Activated T-helper 17 cell treated with anti-CD3 and anti-CD28 coated beads, Interleukin-2, amount 50 U/mL, for 72 hours (primary cell): ENCODE data around the gene TMEM14A. TPM values are rescaled to one million over a fixed set of nuclear protein-coding genes. Genes with fewer than 3 reads are reported as not detected.
"Not testable (repeated sequence)": the region's sequence is repeated elsewhere in the genome, so short reads cannot be mapped to it uniquely, and the experiment has no call there.

Experiments
- ATAC-seq: fragments of 150-1000 bp; cut with Tn5 transposase; replicated peaks from 2 replicates; pipeline ENCODE4 v1.10.0; 2021; ENCODE audit warnings: mild to moderate bottlenecking, moderate library complexity
- H3K27ac Mint-ChIP-seq: one replicate; pipeline ENCODE4 v1.8.0; 2022; ENCODE audit warnings: mixed read lengths
- H3K27me3 Mint-ChIP-seq: one replicate; pipeline ENCODE4 v1.8.0; 2022; ENCODE audit warnings: mixed read lengths
- H3K36me3 Mint-ChIP-seq: one replicate; pipeline ENCODE4 v1.8.0; 2022; ENCODE audit warnings: low read depth, mild to moderate bottlenecking, mixed read lengths
- H3K4me1 Mint-ChIP-seq: one replicate; pipeline ENCODE4 v1.8.0; 2022; ENCODE audit warnings: mixed read lengths
- H3K4me3 Mint-ChIP-seq: one replicate; pipeline ENCODE4 v1.8.0; 2022; ENCODE audit warnings: mild to moderate bottlenecking, mixed read lengths
- H3K9me3 Mint-ChIP-seq: one replicate; pipeline ENCODE4 v1.8.0; 2022; ENCODE audit warnings: mixed read lengths
- total RNA-seq, 2 donors: library from RNA; stranded (reverse); gene quantifications; one replicate each; pipeline ENCODE4 v1.2.3, GENCODE V29; 2022

Gene TMEM14A
- total RNA-seq, 2 donors from 2014 or later = 14.1 to 20.3 TPM

GRCh38 chr6:52696418-52696817 lies 25.5 kb downstream of the TMEM14A start:
- H3K9me3 Mint-ChIP-seq = no peaks in the 10 kb centered on the region
- H3K27ac Mint-ChIP-seq = no peak overlapping the region
- H3K36me3 Mint-ChIP-seq = no peaks in the 10 kb centered on the region
- H3K4me1 Mint-ChIP-seq = no peaks in the 10 kb centered on the region
- H3K27me3 Mint-ChIP-seq = peaks cover 3% of the 10 kb centered on the region
- no peak for ATAC-seq
- H3K4me3 Mint-ChIP-seq = no peak overlapping the region

- H3K36me3 Mint-ChIP-seq = no peaks in the 10 kb centered on the region
- H3K4me3 Mint-ChIP-seq = no peak overlapping the region
- ATAC-seq = no peak
- peaks cover 3% of the 10 kb centered on the region for H3K27me3 Mint-ChIP-seq
- H3K9me3 Mint-ChIP-seq = no peaks in the 10 kb centered on the region
- no peak overlapping the region for H3K27ac Mint-ChIP-seq
- no peaks in the 10 kb centered on the region for H3K4me1 Mint-ChIP-seq
These were observed 27.0 kb downstream of the TMEM14A start for GRCh38 chr6:52697903-52698302.

GRCh38 chr6:52704060-52704459 lies 33.1 kb downstream of the TMEM14A start:
- Mint-ChIP-seq H3K27ac (no peak overlapping the region), H3K4me1 (no peaks in the 10 kb centered on the region), H3K27me3 (peaks cover 4% of the 10 kb centered on the region), H3K36me3 (no peaks in the 10 kb centered on the region), H3K4me3 (no peak overlapping the region), H3K9me3 (no peaks in the 10 kb centered on the region)
- ATAC-seq = no peak

- not testable (repeated sequence) for H3K4me3 Mint-ChIP-seq, H3K36me3 Mint-ChIP-seq, H3K27me3 Mint-ChIP-seq, H3K9me3 Mint-ChIP-seq, H3K27ac Mint-ChIP-seq, H3K4me1 Mint-ChIP-seq, ATAC-seq
These were observed 34.0 kb downstream of the TMEM14A start for GRCh38 chr6:52704781-52705502.

DNA sequence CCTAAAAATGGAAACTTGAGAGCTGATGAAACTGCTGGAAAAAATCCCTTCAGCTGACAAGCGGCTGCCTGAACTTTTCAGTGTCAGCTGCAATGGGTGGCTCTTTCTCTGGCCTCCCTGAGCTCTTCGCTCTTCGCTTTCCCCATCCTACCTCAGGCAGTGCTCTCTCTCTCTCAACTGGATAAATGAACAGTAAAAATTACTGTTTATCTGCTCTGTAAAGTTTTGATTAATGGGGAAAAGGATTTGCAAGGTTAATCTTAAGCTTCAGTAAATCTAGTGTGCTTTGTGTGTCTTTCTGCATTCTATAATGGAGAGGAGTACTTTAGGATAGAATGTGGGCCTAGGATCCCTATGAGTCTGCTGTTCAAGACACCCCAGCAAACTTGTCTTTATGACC lies 35.1 kb downstream of the TMEM14A start:
- H3K27me3 Mint-ChIP-seq = peaks cover 4% of the 10 kb centered on the region
- no peak for ATAC-seq
- H3K9me3 Mint-ChIP-seq = no peaks in the 10 kb centered on the region
- no peaks in the 10 kb centered on the region for H3K36me3 Mint-ChIP-seq
- H3K4me1 Mint-ChIP-seq = no peaks in the 10 kb centered on the region
- H3K4me3 Mint-ChIP-seq = no peak overlapping the region
- no peak overlapping the region for H3K27ac Mint-ChIP-seq

DNA sequence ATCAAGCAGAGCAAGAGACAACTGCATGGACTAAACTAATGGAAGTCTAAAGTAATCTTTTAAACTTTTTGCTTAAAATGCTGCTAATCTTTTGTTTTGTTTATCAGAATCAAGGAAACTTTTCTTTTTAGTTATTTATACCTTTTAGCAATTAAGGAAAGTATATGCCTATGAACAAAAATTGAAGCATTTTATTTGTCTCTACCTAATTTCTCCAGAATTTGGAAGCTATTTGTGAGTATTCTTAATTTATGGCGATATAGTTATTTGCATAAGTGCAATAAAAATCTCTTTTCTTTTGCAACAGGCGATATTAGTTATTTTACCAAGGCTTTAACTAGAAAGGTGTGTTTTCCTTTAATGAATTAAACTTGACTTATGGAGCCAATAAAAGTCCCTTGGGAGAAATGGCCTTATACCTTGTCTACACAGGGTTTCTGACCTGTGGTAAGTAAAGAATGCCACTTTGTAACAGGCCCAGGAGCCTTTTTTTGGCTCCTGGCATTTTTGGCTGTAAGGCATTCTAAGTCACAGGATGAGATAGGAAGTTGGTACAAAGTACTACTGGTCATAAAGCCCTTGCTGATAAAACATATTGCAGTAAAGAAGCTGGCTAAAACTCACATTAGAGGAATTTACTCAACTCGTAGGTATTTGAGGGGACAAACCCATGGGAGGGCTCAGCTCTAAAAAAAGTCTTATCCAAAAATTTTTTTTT lies 37.2 kb downstream of the TMEM14A start:
- H3K4me3 Mint-ChIP-seq = no peak overlapping the region
- ATAC-seq = no peak
- H3K27ac Mint-ChIP-seq = no peak overlapping the region
- no peaks in the 10 kb centered on the region for H3K9me3 Mint-ChIP-seq
- peaks cover 4% of the 10 kb centered on the region for H3K27me3 Mint-ChIP-seq
- no peaks in the 10 kb centered on the region for H3K36me3 Mint-ChIP-seq
- no peaks in the 10 kb centered on the region for H3K4me1 Mint-ChIP-seq

DNA sequence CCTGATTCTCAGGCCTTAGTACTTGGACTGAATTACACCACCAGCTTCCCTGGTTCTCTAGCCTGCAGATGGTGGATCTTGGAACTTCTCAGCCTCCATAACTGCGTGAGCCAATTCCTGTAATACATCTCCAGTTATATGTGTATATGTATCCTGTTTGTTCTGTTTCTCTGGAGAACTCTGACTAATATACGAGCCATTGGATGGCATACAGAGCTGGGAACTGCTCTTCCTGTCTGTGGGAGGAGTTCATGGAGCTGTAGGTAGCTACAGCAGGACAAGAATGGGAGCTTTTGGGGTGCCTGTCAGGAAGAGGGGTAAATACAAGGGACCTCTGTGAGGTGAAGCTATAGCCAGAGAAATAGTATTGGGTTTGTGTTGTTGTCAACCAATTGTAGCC lies 41.2 kb downstream of the TMEM14A start:
- no peaks in the 10 kb centered on the region for H3K4me1 Mint-ChIP-seq
- no peak overlapping the region for H3K27ac Mint-ChIP-seq
- no peak overlapping the region for H3K4me3 Mint-ChIP-seq
- ATAC-seq = no peak
- peaks cover 8% of the 10 kb centered on the region for H3K27me3 Mint-ChIP-seq
- H3K9me3 Mint-ChIP-seq = no peaks in the 10 kb centered on the region
- H3K36me3 Mint-ChIP-seq = no peaks in the 10 kb centered on the region

DNA sequence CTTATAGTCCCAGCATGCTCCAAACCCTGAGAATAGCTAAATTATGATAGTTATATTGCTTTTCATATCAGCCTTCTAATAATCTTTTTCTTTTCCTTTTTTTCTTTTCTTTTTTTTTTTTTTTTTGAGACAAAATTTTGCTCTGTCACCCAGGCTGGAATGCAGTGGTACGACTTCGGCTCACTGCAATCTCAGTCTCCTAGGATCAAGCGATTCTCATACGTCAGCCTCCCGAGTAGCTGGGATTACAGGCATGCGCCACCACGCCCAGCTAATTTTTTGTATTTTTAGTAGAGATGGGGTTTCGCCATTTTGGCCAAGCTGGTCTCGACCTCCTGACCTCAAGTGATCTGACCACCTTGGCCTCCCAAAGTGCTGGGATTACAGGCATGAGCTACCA lies 43.8 kb downstream of the TMEM14A start:
- H3K27me3 Mint-ChIP-seq, H3K9me3 Mint-ChIP-seq, ATAC-seq, H3K4me3 Mint-ChIP-seq, H3K36me3 Mint-ChIP-seq, H3K27ac Mint-ChIP-seq, H3K4me1 Mint-ChIP-seq: not testable (repeated sequence)

DNA sequence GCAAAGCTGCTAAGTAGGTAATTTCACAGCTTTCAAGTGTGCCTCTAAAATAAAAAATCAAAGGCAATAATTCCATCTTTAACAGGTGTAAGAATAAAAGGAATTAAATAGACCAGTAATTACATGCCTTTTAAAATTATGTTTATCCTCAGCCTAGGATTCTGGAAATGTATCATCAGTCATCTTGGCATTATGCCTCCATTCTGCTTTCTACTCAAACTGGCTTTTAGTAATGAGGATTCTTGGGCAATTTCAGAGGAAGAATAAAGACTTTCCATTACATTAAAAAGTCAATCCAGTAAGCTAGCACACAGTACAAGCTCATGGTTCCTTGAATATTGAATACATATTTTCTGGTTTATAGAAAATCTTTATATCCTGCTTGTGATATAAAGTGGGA lies 47.6 kb downstream of the TMEM14A start:
- Mint-ChIP-seq H3K4me1 (no peaks in the 10 kb centered on the region), H3K27ac (no peak overlapping the region), H3K9me3 (no peaks in the 10 kb centered on the region), H3K27me3 (peaks cover 7% of the 10 kb centered on the region), H3K36me3 (no peaks in the 10 kb centered on the region), H3K4me3 (no peak overlapping the region)
- no peak for ATAC-seq

GRCh38 chr6:52720321-52720720 lies 49.4 kb downstream of the TMEM14A start:
- Mint-ChIP-seq H3K27ac (no peak overlapping the region), H3K9me3 (no peaks in the 10 kb centered on the region), H3K4me3 (no peak overlapping the region), H3K27me3 (peaks cover 7% of the 10 kb centered on the region), H3K36me3 (no peaks in the 10 kb centered on the region), H3K4me1 (no peaks in the 10 kb centered on the region)
- ATAC-seq = no peak

DNA sequence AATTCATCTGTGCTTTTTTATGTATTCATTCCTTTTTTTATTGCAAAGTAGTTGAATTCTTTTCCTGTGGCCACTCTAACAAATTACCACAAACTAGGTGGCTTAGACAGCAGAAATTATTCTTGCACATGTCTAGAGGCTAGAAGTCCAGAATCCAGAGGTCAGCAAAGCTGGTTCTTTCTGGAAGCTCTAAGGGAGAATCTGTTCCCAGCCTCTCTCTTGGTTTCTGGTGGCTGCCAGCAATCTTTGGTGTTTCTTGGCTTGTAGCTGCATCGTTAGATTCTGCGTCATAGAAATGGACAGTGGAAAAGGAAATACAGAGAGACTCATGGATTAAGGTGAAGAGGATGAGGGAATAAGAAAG lies 53.1 kb downstream of the TMEM14A start:
- no peaks in the 10 kb centered on the region for H3K36me3 Mint-ChIP-seq
- no peaks in the 10 kb centered on the region for H3K4me1 Mint-ChIP-seq
- no peaks in the 10 kb centered on the region for H3K9me3 Mint-ChIP-seq
- ATAC-seq = no peak
- H3K4me3 Mint-ChIP-seq = no peak overlapping the region
- no peaks in the 10 kb centered on the region for H3K27me3 Mint-ChIP-seq
- H3K27ac Mint-ChIP-seq = no peak overlapping the region

GRCh38 chr6:52724406-52725121 lies 53.7 kb downstream of the TMEM14A start:
- Mint-ChIP-seq H3K4me3 (no peak overlapping the region), H3K27me3 (no peaks in the 10 kb centered on the region), H3K27ac (no peak overlapping the region), H3K4me1 (no peaks in the 10 kb centered on the region), H3K36me3 (no peaks in the 10 kb centered on the region), H3K9me3 (no peaks in the 10 kb centered on the region)
- ATAC-seq = peak; percentile 86

GRCh38 chr6:52725143-52725534 lies 54.2 kb downstream of the TMEM14A start:
- no peaks in the 10 kb centered on the region for H3K36me3 Mint-ChIP-seq
- H3K4me3 Mint-ChIP-seq = no peak overlapping the region
- no peaks in the 10 kb centered on the region for H3K9me3 Mint-ChIP-seq
- H3K27me3 Mint-ChIP-seq = no peaks in the 10 kb centered on the region
- H3K27ac Mint-ChIP-seq = no peak overlapping the region
- no peak for ATAC-seq
- no peaks in the 10 kb centered on the region for H3K4me1 Mint-ChIP-seq

DNA sequence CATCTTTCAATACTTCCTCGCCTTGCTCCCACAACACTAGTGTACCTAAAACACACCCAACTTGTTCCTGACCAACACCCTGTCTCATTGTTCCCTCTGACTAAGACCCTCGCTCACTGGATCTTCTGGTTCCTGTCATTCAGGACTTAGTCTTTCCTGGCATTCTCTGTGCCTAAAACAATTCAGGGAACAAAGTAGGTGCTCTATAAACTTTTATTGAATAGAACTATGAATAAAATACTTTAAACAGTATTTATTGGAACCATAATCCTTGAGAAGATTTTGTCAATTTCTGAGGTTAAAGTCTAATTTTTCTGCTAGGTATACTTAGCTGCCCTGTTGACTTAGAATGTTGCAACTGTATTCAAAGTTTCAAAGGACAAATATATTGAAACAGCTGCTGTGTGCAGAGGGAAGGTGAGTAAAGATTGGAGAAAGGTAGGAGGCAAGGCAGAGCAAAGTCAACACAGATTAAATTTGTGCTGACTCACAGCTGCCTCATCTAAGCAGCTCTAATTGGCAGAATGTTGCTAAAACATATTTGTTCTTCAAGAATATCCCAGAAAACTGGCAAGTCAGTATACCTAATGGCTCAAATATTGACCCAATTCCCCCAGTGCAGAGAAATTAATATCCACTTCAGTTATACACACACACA lies 54.8 kb downstream of the TMEM14A start:
- H3K27me3 Mint-ChIP-seq = no peaks in the 10 kb centered on the region
- H3K36me3 Mint-ChIP-seq = no peaks in the 10 kb centered on the region
- ATAC-seq = no peak
- no peak overlapping the region for H3K4me3 Mint-ChIP-seq
- no peaks in the 10 kb centered on the region for H3K9me3 Mint-ChIP-seq
- no peaks in the 10 kb centered on the region for H3K4me1 Mint-ChIP-seq
- H3K27ac Mint-ChIP-seq = no peak overlapping the region

- no peaks in the 10 kb centered on the region for H3K36me3 Mint-ChIP-seq
- no peak overlapping the region for H3K27ac Mint-ChIP-seq
- H3K4me1 Mint-ChIP-seq = no peaks in the 10 kb centered on the region
- no peaks in the 10 kb centered on the region for H3K27me3 Mint-ChIP-seq
- H3K9me3 Mint-ChIP-seq = no peaks in the 10 kb centered on the region
- no peak overlapping the region for H3K4me3 Mint-ChIP-seq
- ATAC-seq = no peak
These were observed 55.3 kb downstream of the TMEM14A start for GRCh38 chr6:52726193-52726542.
